ENCODE measurements around the gene KDM4C. TPM values are rescaled to one million over a fixed set of nuclear protein-coding genes. Genes with fewer than 3 reads are reported as not detected.

The KDM4C gene
- total and polyA plus RNA-seq, 2 of the 13 experiments (the other 11 are each of a cell fraction or from before 2014, with no cell fraction given) = 19.4 to 23.6 TPM

DNA sequence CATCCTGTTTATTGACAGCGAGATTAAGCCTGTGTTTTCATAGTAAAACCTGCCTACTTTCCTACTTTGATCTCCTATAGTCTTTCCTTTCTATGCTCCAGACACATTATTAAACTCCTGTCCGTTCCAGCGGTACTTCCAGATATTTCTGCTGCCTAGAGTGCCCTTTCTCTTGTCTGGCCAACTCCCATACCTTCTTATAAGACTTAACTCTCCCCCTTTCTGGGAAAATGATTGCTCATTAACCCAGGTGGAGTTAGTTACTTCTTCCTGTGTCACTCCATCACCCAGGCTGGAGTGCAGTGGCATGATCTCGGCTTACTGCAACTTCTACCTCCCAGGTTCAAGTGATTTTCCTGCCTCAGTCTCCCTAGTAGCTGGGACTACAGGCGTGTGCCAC lies 33.1 kb downstream of the KDM4C start (continued):
- TF ChIP-seq ZSCAN22 (CRISPR knock-in tag; IDR thresholded peaks at IDR 0.05) (no peak), FOXA3 (CRISPR knock-in tag; IDR thresholded peaks at IDR 0.05) (no peak), SRSF9 (IDR thresholded peaks at IDR 0.05; ENCODE audit: borderline replicate concordance, insufficient read depth, low read depth, low read length, poor library complexity, severe bottlenecking) (no peak), FOXA1 (IDR thresholded peaks at IDR 0.05) (no peak), FOXA1 (CRISPR knock-in tag; IDR thresholded peaks at IDR 0.05) (no peak), SP5 (CRISPR knock-in tag; IDR thresholded peaks at IDR 0.05; ENCODE audit: borderline replicate concordance, low read depth) (no peak), MIXL1 (CRISPR knock-in tag; IDR thresholded peaks at IDR 0.05) (no peak), NFE2 (CRISPR knock-in tag; IDR thresholded peaks at IDR 0.05) (no peak), THYN1 (CRISPR knock-in tag; IDR thresholded peaks at IDR 0.05; ENCODE audit: borderline replicate concordance, low read depth) (no peak)
- TF ChIP-seq, protein P1, sequence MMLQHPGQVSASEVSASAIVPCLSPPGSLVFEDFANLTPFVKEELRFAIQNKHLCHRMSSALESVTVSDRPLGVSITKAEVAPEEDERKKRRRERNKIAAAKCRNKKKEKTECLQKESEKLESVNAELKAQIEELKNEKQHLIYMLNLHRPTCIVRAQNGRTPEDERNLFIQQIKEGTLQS (CRISPR knock-in tag; IDR thresholded peaks at IDR 0.05) = no peak
- TF ChIP-seq, protein P2, sequence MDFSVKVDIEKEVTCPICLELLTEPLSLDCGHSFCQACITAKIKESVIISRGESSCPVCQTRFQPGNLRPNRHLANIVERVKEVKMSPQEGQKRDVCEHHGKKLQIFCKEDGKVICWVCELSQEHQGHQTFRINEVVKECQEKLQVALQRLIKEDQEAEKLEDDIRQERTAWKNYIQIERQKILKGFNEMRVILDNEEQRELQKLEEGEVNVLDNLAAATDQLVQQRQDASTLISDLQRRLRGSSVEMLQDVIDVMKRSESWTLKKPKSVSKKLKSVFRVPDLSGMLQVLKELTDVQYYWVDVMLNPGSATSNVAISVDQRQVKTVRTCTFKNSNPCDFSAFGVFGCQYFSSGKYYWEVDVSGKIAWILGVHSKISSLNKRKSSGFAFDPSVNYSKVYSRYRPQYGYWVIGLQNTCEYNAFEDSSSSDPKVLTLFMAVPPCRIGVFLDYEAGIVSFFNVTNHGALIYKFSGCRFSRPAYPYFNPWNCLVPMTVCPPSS (IDR thresholded peaks at IDR 0.05) = no peak

- Histone ChIP-seq H3K4me1 (ENCODE audit: insufficient read depth, low read length) (peaks cover 62% of the 10 kb centered on the region), H3K36me3 (replicated peaks in 1 of 2; ENCODE audit: control insufficient read depth in 1 of 2, insufficient read depth in 2 of 2, low read length in 2 of 2) (peaks cover 5 to 25% of the 10 kb centered on the region in 2 experiments), H3K9ac (ENCODE audit: insufficient read depth, low read depth, low read length) (no peak overlapping the region), H3K9me3 (ENCODE audit: low read length) (no peaks in the 10 kb centered on the region), H3K27me3 (ENCODE audit: control insufficient read depth in 1 of 2, insufficient read depth in 2 of 2, low read length in 2 of 2) (no peaks in the 10 kb centered on the region; a peak in 1 of 5 replicates), H3K4me3 (replicated peaks in 1 of 3; ENCODE audit: insufficient read depth in 1 of 3, low read depth in 2 of 3, low read length in 3 of 3) (no peak overlapping the region), H3K4me2 (ENCODE audit: low read depth, low read length) (no peak overlapping the region), H3K79me2 (ENCODE audit: insufficient read depth, low read length) (peaks cover 41% of the 10 kb centered on the region), H4K20me1 (ENCODE audit: insufficient read depth, low read length) (no peaks in the 10 kb centered on the region), H2AFZ (ENCODE audit: low read length) (no peak overlapping the region), H3K27ac (ENCODE audit: extremely low read length, insufficient read depth, low read length) (no peak overlapping the region)
- POLR2A ChIA-PET = no interaction called here
- CTCF ChIA-PET (ENCODE audit: low intra/inter-chr PET ratio, low total read pairs) = no interaction called here
- over 99% methylated on average over 3 of the region's 3 CpGs for WGBS (ENCODE audit: low lambda C conversion rate)
- DNase-seq (ENCODE audit: low spot score) = no peak
- no peak for FAIRE-seq
- BruUV-seq (replicated peaks) = no TSS peak
- ATAC-seq = no peak
- in situ Hi-C loops (cut with HindIII; ENCODE audit: extremely low pct_ligation_motif_present, low pct_unique_long_range_greater_than_20kb) = no loop called here
- intact Hi-C loops (cut with micrococcal nuclease; ENCODE audit: unreplicated experiment) = no loop called here
- TF ChIP-seq ZBTB46 (CRISPR knock-in tag; IDR thresholded peaks at IDR 0.05; ENCODE audit: borderline replicate concordance) = no peak
- no peak for TF ChIP-seq ZNF781 (CRISPR knock-in tag; IDR thresholded peaks at IDR 0.05; ENCODE audit: borderline replicate concordance, not compliant biosample characterization)
These were observed 35.4 kb downstream of the KDM4C start for GRCh38 chr9:6793203-6793602.
